ENCODE data around the gene PTOV1. TPM values are rescaled to one million over a fixed set of nuclear protein-coding genes. Genes with fewer than 3 reads are reported as not detected.

PTOV1 gene
- total and polyA plus RNA-seq, 2 donors (not counting 1 experiment from before 2014, with no cell fraction given) = 144 to 230 TPM

DNA sequence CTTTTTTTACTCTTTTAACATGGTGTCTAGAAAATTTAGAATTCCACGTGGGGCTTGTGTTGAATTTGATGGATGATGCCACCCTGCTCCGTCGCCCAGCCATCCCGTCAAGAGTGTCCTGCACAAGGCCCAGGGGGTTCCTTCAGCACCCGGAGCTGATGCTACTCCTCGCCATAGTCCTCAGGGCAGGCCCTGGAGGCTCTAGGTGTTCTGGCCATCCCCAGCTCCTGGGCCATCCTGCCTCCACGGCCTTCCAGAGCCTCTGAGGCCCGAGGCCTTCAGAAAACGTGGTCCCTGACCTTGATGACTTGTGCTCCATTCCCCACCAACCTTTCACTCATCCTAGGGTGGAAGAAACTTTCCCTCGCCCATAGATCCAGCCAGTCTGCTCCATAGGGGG is 22.9 kb downstream of the PTOV1 start:
- no peak for DNase-seq
- Histone ChIP-seq H3K9me3 (ENCODE audit: control extremely low read depth in 1 of 3, control insufficient read depth in 2 of 3, insufficient read depth in 1 of 3, low read length in 2 of 3) (peaks cover 0 to 4% (median 0%) of the 10 kb centered on the region in 3 donors), H3K9ac (ENCODE audit: low read length) (no peak overlapping the region), H3K27ac (ENCODE audit: low read length in 2 of 2) (no peak overlapping the region), H3K4me3 (ENCODE audit: control extremely low read depth in 1 of 5, extremely low read depth in 1 of 5, insufficient read depth in 1 of 5, low read depth in 2 of 5, low read length in 4 of 5) (no peak overlapping the region), H3K36me3 (replicated peaks in 1 of 2; ENCODE audit: control extremely low read depth in 1 of 2, control insufficient read depth in 1 of 2, extremely low read depth in 1 of 2, insufficient read depth in 2 of 2, low read length in 1 of 2) (peaks cover 0 to 5% of the 10 kb centered on the region in 2 experiments), H3K4me1 (ENCODE audit: control insufficient read depth in 2 of 2, insufficient read depth in 2 of 2, low read length in 2 of 2) (peaks cover 26 to 33% of the 10 kb centered on the region in 2 donors), H2AFZ (ENCODE audit: insufficient read depth, low read depth, low read length, poor library complexity, severe bottlenecking) (no peak overlapping the region), H3K27me3 (replicated peaks in 1 of 4; ENCODE audit: control extremely low read depth in 1 of 4, control insufficient read depth in 3 of 4, insufficient read depth in 4 of 4, low read length in 3 of 4) (no peaks in the 10 kb centered on the region), H3K4me2 (replicated peaks; ENCODE audit: low read depth, low read length, poor library complexity, severe bottlenecking) (no peak overlapping the region), H3K79me2 (ENCODE audit: control insufficient read depth, insufficient read depth, low read length) (peaks cover 32% of the 10 kb centered on the region), H4K20me1 (ENCODE audit: control insufficient read depth, insufficient read depth, low read length, poor library complexity, severe bottlenecking) (peaks cover 9% of the 10 kb centered on the region)
- no peaks in the 10 kb centered on the region for H3K27me3 Mint-ChIP-seq
- TF ChIP-seq, protein P1, sequence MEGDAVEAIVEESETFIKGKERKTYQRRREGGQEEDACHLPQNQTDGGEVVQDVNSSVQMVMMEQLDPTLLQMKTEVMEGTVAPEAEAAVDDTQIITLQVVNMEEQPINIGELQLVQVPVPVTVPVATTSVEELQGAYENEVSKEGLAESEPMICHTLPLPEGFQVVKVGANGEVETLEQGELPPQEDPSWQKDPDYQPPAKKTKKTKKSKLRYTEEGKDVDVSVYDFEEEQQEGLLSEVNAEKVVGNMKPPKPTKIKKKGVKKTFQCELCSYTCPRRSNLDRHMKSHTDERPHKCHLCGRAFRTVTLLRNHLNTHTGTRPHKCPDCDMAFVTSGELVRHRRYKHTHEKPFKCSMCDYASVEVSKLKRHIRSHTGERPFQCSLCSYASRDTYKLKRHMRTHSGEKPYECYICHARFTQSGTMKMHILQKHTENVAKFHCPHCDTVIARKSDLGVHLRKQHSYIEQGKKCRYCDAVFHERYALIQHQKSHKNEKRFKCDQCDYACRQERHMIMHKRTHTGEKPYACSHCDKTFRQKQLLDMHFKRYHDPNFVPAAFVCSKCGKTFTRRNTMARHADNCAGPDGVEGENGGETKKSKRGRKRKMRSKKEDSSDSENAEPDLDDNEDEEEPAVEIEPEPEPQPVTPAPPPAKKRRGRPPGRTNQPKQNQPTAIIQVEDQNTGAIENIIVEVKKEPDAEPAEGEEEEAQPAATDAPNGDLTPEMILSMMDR (IDR thresholded peaks at IDR 0.05) = no peak
- no peak for TF ChIP-seq EZH2 (IDR thresholded peaks at IDR 0.05; ENCODE audit: borderline replicate concordance, insufficient read depth, low read depth, low read length, poor library complexity, severe bottlenecking)
- H3K4me3 Mint-ChIP-seq = no peak overlapping the region
- WGBS (ENCODE audit: insufficient coverage) = 95% methylated on average over 10 of the region's 10 CpGs
- POLR2A ChIA-PET = no interaction called here
- CTCF ChIA-PET = no interaction called here
- H3K9me3 Mint-ChIP-seq (ENCODE audit: insufficient read depth) = no peaks in the 10 kb centered on the region
- no peak overlapping the region for H3K27ac Mint-ChIP-seq
- ATAC-seq (ENCODE audit: low read depth) = no peak
- peaks cover 29% of the 10 kb centered on the region for H3K4me1 Mint-ChIP-seq
- intact Hi-C loops (cut with micrococcal nuclease) = no loop called here

DNA sequence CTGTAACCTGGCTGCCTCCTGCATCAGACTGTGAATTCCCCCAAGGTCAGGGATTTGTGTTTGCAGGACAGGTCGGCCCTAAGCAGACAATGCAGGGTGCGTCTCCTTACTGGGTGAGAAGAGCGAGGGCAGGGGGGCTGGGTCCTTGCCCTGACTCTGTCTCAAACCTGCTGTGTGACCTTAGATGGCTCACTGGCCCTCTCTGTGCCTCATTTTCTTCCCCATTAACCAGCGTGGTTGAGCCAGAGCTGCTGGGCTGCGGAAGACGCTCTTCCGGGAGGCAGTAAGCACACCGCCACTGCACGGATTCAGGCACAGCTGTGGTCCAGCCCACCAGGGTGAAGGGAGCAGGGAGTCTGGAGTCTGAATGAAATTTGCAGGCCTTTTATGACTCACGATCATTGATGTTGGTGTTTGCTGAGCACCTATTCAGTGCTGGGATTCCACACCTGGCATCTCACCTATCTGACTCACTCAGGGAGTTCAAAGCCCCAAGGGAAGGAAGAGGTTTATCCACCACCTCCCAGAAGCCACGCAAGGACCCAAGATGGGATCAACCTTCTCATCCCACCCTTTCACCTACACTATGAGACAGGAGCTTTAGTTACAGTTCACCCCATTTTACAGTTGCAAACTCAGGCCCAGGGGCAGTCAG is 23.7 kb downstream of the PTOV1 start:
- DNase-seq (no peak), ATAC-seq (ENCODE audit: low read depth) (no peak)
- CTCF ChIA-PET = no interaction called here
- Histone ChIP-seq H3K9ac (ENCODE audit: low read length) (no peak overlapping the region), H3K27me3 (replicated peaks in 1 of 4; ENCODE audit: control extremely low read depth in 1 of 4, control insufficient read depth in 3 of 4, insufficient read depth in 4 of 4, low read length in 3 of 4) (no peaks in the 10 kb centered on the region), H3K4me2 (replicated peaks; ENCODE audit: low read depth, low read length, poor library complexity, severe bottlenecking) (no peak overlapping the region), H3K36me3 (replicated peaks in 1 of 2; ENCODE audit: control extremely low read depth in 1 of 2, control insufficient read depth in 1 of 2, extremely low read depth in 1 of 2, insufficient read depth in 2 of 2, low read length in 1 of 2) (peaks cover 0 to 13% of the 10 kb centered on the region in 2 experiments), H2AFZ (ENCODE audit: insufficient read depth, low read depth, low read length, poor library complexity, severe bottlenecking) (no peak overlapping the region), H3K79me2 (ENCODE audit: control insufficient read depth, insufficient read depth, low read length) (peaks cover 36% of the 10 kb centered on the region), H4K20me1 (ENCODE audit: control insufficient read depth, insufficient read depth, low read length, poor library complexity, severe bottlenecking) (peaks cover 17% of the 10 kb centered on the region), H3K4me3 (ENCODE audit: control extremely low read depth in 1 of 5, extremely low read depth in 1 of 5, insufficient read depth in 1 of 5, low read depth in 2 of 5, low read length in 4 of 5) (no peak overlapping the region), H3K4me1 (ENCODE audit: control insufficient read depth in 2 of 2, insufficient read depth in 2 of 2, low read length in 2 of 2) (peaks cover 22 to 32% of the 10 kb centered on the region in 2 donors), H3K27ac (ENCODE audit: low read length in 2 of 2) (no peak overlapping the region), H3K9me3 (ENCODE audit: control extremely low read depth in 1 of 3, control insufficient read depth in 2 of 3, insufficient read depth in 1 of 3, low read length in 2 of 3) (no peaks in the 10 kb centered on the region)
- intact Hi-C loops (cut with micrococcal nuclease) = no loop called here
- Mint-ChIP-seq H3K4me1 (peaks cover 31% of the 10 kb centered on the region), H3K27me3 (no peaks in the 10 kb centered on the region), H3K27ac (peak overlapping the region; percentile 46), H3K9me3 (ENCODE audit: insufficient read depth) (no peaks in the 10 kb centered on the region), H3K4me3 (no peak overlapping the region)
- POLR2A ChIA-PET = interaction anchor here (1.7 kb wide), 1 partner anchor 55 kb away, joined by 4 read pairs; no protein-coding TSS in a partner anchor
- over 99% methylated on average over 8 of the region's 11 CpGs for WGBS (ENCODE audit: insufficient coverage)
- no peak for TF ChIP-seq EZH2 (IDR thresholded peaks at IDR 0.05; ENCODE audit: borderline replicate concordance, insufficient read depth, low read depth, low read length, poor library complexity, severe bottlenecking)
- TF ChIP-seq, protein P1 (IDR thresholded peaks at IDR 0.05) = no peak
